H1 (cell line): ENCODE results near the gene ENDOU. TPM values are rescaled to one million over a fixed set of nuclear protein-coding genes. Genes with fewer than 3 reads are reported as not detected.

Experiments used
- CTCF ChIA-PET: fragments of 300-600 bp; sonication (Branson Sonifier 250); formaldehyde crosslinking; loops from one replicate; lab custom pipeline; 2021; ENCODE audit not compliant: partially characterized antibody; lab: Charles Lee
- POLR2A ChIA-PET: fragments of 300-600 bp; sonication (Branson Sonifier 250); formaldehyde crosslinking; loops from one replicate; lab custom pipeline; 2021; ENCODE audit warnings: inconsistent platforms; ENCODE audit not compliant: partially characterized antibody; lab: Charles Lee
- DNase-seq, 2 experiments: peaks; one replicate each; pipeline versions ENCODE4 v3.0.0 to v3.0.0-alpha.2; 2010 to 2022; ENCODE audit warnings: low spot score in 2 of 2, low read depth in 1 of 2, mixed read lengths in 1 of 2
- FAIRE-seq: peaks from 2 replicates; lab custom pipeline; 2011; peaks lifted over from hg19 to GRCh38; lab: Jason Lieb, UNC
- H2AFZ ChIP-seq: 2 replicates; pipeline ENCODE4 v1.8.1; 2012; ENCODE audit warnings: low read length, inconsistent platforms
- H2AK5ac ChIP-seq: 2 replicates; pipeline ENCODE4 v1.6.1; 2013; ENCODE audit warnings: low read depth, low read length
- H2BK120ac ChIP-seq: replicated peaks from 2 replicates; pipeline ENCODE3; 2013; ENCODE audit warnings: low read depth, low read length, inconsistent platforms
- H2BK12ac ChIP-seq: 2 replicates; pipeline ENCODE4 v1.6.1; 2013; ENCODE audit warnings: low read depth, low read length
- H2BK15ac ChIP-seq: 2 replicates; pipeline ENCODE4 v1.6.1; 2013; ENCODE audit warnings: low read length
- H2BK20ac ChIP-seq: 2 replicates; pipeline ENCODE4 v1.6.1; 2013; ENCODE audit warnings: low read length
- H2BK5ac ChIP-seq: 2 replicates; pipeline ENCODE4 v1.6.1; 2013; ENCODE audit warnings: low read depth, low read length
- H3K14ac ChIP-seq: 2 replicates; pipeline ENCODE4 v1.6.1; 2013; ENCODE audit warnings: inconsistent platforms; ENCODE audit not compliant: insufficient read length
- H3K18ac ChIP-seq: 2 replicates; pipeline ENCODE4 v1.6.1; 2013; ENCODE audit warnings: low read length; ENCODE audit errors: extremely low read depth
- H3K23ac ChIP-seq: 2 replicates; pipeline ENCODE4 v1.6.1; 2013; ENCODE audit warnings: inconsistent platforms; ENCODE audit not compliant: insufficient read length
- H3K23me2 ChIP-seq: 2 replicates; pipeline ENCODE4 v1.6.1; 2013; ENCODE audit warnings: low read depth, low read length
- H3K27ac ChIP-seq: 2 replicates; pipeline ENCODE4 v1.6.1; 2011; ENCODE audit warnings: low read depth, low read length, inconsistent platforms
- H3K27me3 ChIP-seq, 4 experiments: replicated peaks in 1 of 4; 1 replicate in 1 of 4; 2 replicates in 3 of 4; pipeline versions ENCODE4 v1.6.1 to v1.8.1; 2011 to 2013; ENCODE audit warnings: low read length in 3 of 4, mild to moderate bottlenecking in 3 of 4, inconsistent platforms in 2 of 4, mixed read lengths in 2 of 4, moderate library complexity in 1 of 4; ENCODE audit not compliant: control insufficient read depth in 3 of 4, insufficient read depth in 3 of 4; ENCODE audit errors: extremely low read depth in 1 of 4
- H3K36me3 ChIP-seq, 4 experiments: 2 replicates each; pipeline versions ENCODE4 v1.6.1 to v1.8.1; 2011 to 2013; ENCODE audit warnings: mild to moderate bottlenecking in 4 of 4, low read length in 3 of 4, moderate library complexity in 2 of 4, control low read depth in 1 of 4, inconsistent platforms in 1 of 4; ENCODE audit not compliant: insufficient read depth in 4 of 4, control insufficient read depth in 2 of 4
- H3K4ac ChIP-seq: replicated peaks from 2 replicates; pipeline ENCODE3; 2013; ENCODE audit warnings: low read length, low read depth, mixed read lengths, inconsistent platforms; ENCODE audit not compliant: insufficient read length
- H3K4me1 ChIP-seq, 4 experiments: replicated peaks in 1 of 4; 1 replicate in 1 of 4; 2 replicates in 3 of 4; pipeline versions ENCODE4 v1.6.1 to v1.8.1; 2011 to 2013; ENCODE audit warnings: low read length in 3 of 4, inconsistent platforms in 2 of 4, mixed read lengths in 1 of 4; ENCODE audit not compliant: insufficient read depth in 4 of 4, control insufficient read depth in 3 of 4
- H3K4me2 ChIP-seq, 2 experiments: 2 replicates each; pipeline versions ENCODE4 v1.6.1 to v1.8.1; 2011 to 2013; ENCODE audit warnings: low read depth in 2 of 2, low read length in 2 of 2, control low read depth in 1 of 2, inconsistent platforms in 1 of 2, mild to moderate bottlenecking in 1 of 2; ENCODE audit not compliant: insufficient read depth in 1 of 2
- H3K4me3 ChIP-seq, 4 experiments: fragments of 200-600, 300-600 bp in 1 of 4; sonication (generic), shearing (Covaris generic), sonication (Bioruptor Twin) in 1 of 4; 2 replicates each; pipeline versions ENCODE4 v1.5.1 to v1.8.1; 2011 to 2016; ENCODE audit warnings: low read length in 4 of 4, low read depth in 3 of 4, control low read depth in 2 of 4, inconsistent platforms in 2 of 4, mild to moderate bottlenecking in 2 of 4, mixed read lengths in 1 of 4, moderate library complexity in 1 of 4; ENCODE audit not compliant: insufficient read depth in 2 of 4; ENCODE audit errors: extremely low read depth in 1 of 4
- H3K56ac ChIP-seq: replicated peaks from 2 replicates; pipeline ENCODE3; 2013; ENCODE audit warnings: low read depth, mild to moderate bottlenecking, mixed read lengths, low read length, inconsistent platforms; ENCODE audit not compliant: insufficient read length
- H3K79me1 ChIP-seq: 2 replicates; pipeline ENCODE4 v1.6.1; 2013; ENCODE audit warnings: low read depth, low read length, control low read depth
- H3K79me2 ChIP-seq, 2 experiments: 2 replicates each; pipeline versions ENCODE4 v1.6.1 to v1.8.1; 2012 to 2013; ENCODE audit warnings: low read length in 2 of 2, mild to moderate bottlenecking in 2 of 2, inconsistent platforms in 1 of 2; ENCODE audit not compliant: insufficient read depth in 2 of 2, control insufficient read depth in 1 of 2
- H3K9ac ChIP-seq, 4 experiments: replicated peaks in 1 of 4; 1 replicate in 1 of 4; 2 replicates in 3 of 4; pipeline versions ENCODE4 v1.6.1 to v1.8.1; 2011 to 2013; ENCODE audit warnings: low read depth in 3 of 4, low read length in 3 of 4, control low read depth in 2 of 4, mild to moderate bottlenecking in 2 of 4, moderate library complexity in 2 of 4, inconsistent platforms in 1 of 4; ENCODE audit errors: extremely low read depth in 1 of 4
- H3K9me3 ChIP-seq, 2 experiments: 2 replicates each; pipeline versions ENCODE4 v1.6.1 to v1.8.1; 2012 to 2013; ENCODE audit warnings: mild to moderate bottlenecking in 2 of 2, moderate library complexity in 2 of 2, control low read depth in 1 of 2, inconsistent platforms in 1 of 2, low read depth in 1 of 2, low read length in 1 of 2, mixed read lengths in 1 of 2; ENCODE audit not compliant: insufficient read depth in 2 of 2
- H4K20me1 ChIP-seq, 2 experiments: replicated peaks in 1 of 2; 2 replicates each; pipeline versions ENCODE3 to v1.8.1; 2011 to 2013; ENCODE audit warnings: inconsistent platforms in 2 of 2, low read length in 2 of 2, mild to moderate bottlenecking in 1 of 2; ENCODE audit not compliant: insufficient read depth in 2 of 2, control insufficient read depth in 1 of 2
- H4K5ac ChIP-seq: 2 replicates; pipeline ENCODE4 v1.6.1; 2013; ENCODE audit warnings: low read length, low read depth, mixed read lengths, inconsistent platforms; ENCODE audit not compliant: insufficient read length
- H4K8ac ChIP-seq: 2 replicates; pipeline ENCODE4 v1.8.0; 2013; ENCODE audit warnings: mild to moderate bottlenecking, moderate library complexity, low read length, inconsistent platforms; ENCODE audit not compliant: insufficient read depth; ENCODE audit errors: extremely low read depth
- H4K91ac ChIP-seq: replicated peaks from 2 replicates; pipeline ENCODE3; 2013; ENCODE audit warnings: low read length, mixed read lengths, inconsistent platforms; ENCODE audit not compliant: insufficient read length
- BACH1 ChIP-seq: IDR thresholded peaks from 2 replicates; pipeline ENCODE4 v1.6.1; 2012; ENCODE audit warnings: low read length, improper control_type of control experiment
- BRCA1 ChIP-seq: IDR thresholded peaks from 2 replicates; pipeline ENCODE4 v1.6.1; 2012; ENCODE audit warnings: low read depth, low read length, improper control_type of control experiment
- CTBP2 ChIP-seq: IDR thresholded peaks from 2 replicates; pipeline ENCODE4 v1.7.0; 2011; ENCODE audit warnings: borderline replicate concordance, mild to moderate bottlenecking, moderate library complexity, mixed read lengths, low read length; ENCODE audit not compliant: insufficient read depth, insufficient read length
- EP300 ChIP-seq, 2 experiments: IDR thresholded peaks; 1 replicate in 1 of 2; 2 replicates in 1 of 2; pipeline ENCODE4 v1.6.1; 2011 to 2012; ENCODE audit warnings: low read depth in 2 of 2, low read length in 2 of 2, mild to moderate bottlenecking in 2 of 2, borderline replicate concordance in 1 of 2, inconsistent platforms in 1 of 2, moderate library complexity in 1 of 2
- FOSL1 ChIP-seq: IDR thresholded peaks from 2 replicates; pipeline ENCODE4 v1.6.1; 2011; ENCODE audit warnings: mild to moderate bottlenecking, low read depth, low read length, moderate library complexity; ENCODE audit not compliant: insufficient read depth
- KDM1A ChIP-seq: fragments of 200-600, 300-600 bp; sonication (generic); IDR thresholded peaks from 2 replicates; pipeline ENCODE4 v1.7.1; 2016; ENCODE audit warnings: mild to moderate bottlenecking, low read length, borderline replicate concordance
- RBBP5 ChIP-seq: IDR thresholded peaks from 2 replicates; pipeline ENCODE4 v1.7.1; 2012; ENCODE audit warnings: low read depth, mild to moderate bottlenecking, inconsistent platforms, low read length, moderate library complexity, borderline replicate concordance
- SUZ12 ChIP-seq: fragments of 200-600 bp; sonication (generic); IDR thresholded peaks from 2 replicates; pipeline ENCODE4 v1.6.1; 2012; ENCODE audit warnings: mild to moderate bottlenecking, inconsistent platforms, low read length, moderate library complexity, mixed read lengths
- TEAD4 ChIP-seq: IDR thresholded peaks from 2 replicates; pipeline ENCODE4 v1.6.1; 2012; ENCODE audit warnings: low read depth, low read length, inconsistent platforms, mixed read lengths
- WGBS, 2 experiments: shearing (Covaris generic) in 1 of 2; methylation state at CpG; one replicate each; pipeline versions ENCODE4 v1.1.6 to v1.1.7; 2013 to 2015; ENCODE audit warnings: low lambda C conversion rate in 2 of 2, mixed read lengths in 2 of 2, inconsistent platforms in 1 of 2, low coverage in 1 of 2, missing lambda C conversion rate in 1 of 2; ENCODE audit not compliant: insufficient replicate concordance in 2 of 2, insufficient coverage in 1 of 2, insufficient read length in 1 of 2; ENCODE audit errors: extremely low coverage in 1 of 2, missing lambda C conversion rate in 1 of 2; 5-methylcytosine and 5-hydroxymethylcytosine counted together
- polyA plus RNA-seq, 7 experiments: library from polyadenylated mRNA; depleted of rRNA in 3 of 7; stranded (reverse) in 5 of 7; unstranded in 2 of 7; fragments of >200 nt in 5 of 7; fragments of 200-250 nt in 2 of 7; gene quantifications; 1 replicate in 5 of 7; 2 replicates in 1 of 7; 4 replicates in 1 of 7; pipeline versions ENCODE4 v1.2.1 to v1.2.3, GENCODE V29; 2011 to 2013; ENCODE audit warnings: missing spikeins in 2 of 7, mixed read lengths in 2 of 7
- total RNA-seq: library from RNA; stranded (reverse); fragmentation: NEBNext Ultra II Directional; extraction: Animal tissue kit (Norgen Biotek cat#: 25700); gene quantifications from 2 replicates; pipeline ENCODE4 v1.2.1, GENCODE V29; 2021

ENDOU gene
- total and polyA plus RNA-seq, 2 of the 8 experiments (the other 6 are each of a cell fraction or from before 2014, with no cell fraction given): not detected

GRCh38 chr12:47752121-47752520, 26.8 kb upstream of the ENDOU start:
- no peak overlapping the region; the same call in 1 of the 2 replicates for H2BK5ac ChIP-seq
- ChIA-PET CTCF (interaction anchor here (0.7 to 64.6 kb wide), 9 partner anchors 17 to 86 kb away, joined by 3 to 2442 read pairs (median 3); partner anchors contain the start of genes ENDOU and SLC48A1), POLR2A (interaction anchor here (0.6 to 1.7 kb wide), 8 partner anchors 9 to 85 kb away, joined by 3 to 6 read pairs (median 4); partner anchors contain the start of gene SLC48A1)
- FAIRE-seq (no peak), DNase-seq (no peak)
- no peak overlapping the region for H3K27ac ChIP-seq
- H4K8ac ChIP-seq: no peak overlapping the region
- no peak overlapping the region for H2AFZ ChIP-seq
- H2BK120ac ChIP-seq: no peak overlapping the region
- no peaks in the 10 kb centered on the region for H4K20me1 ChIP-seq
- H3K4me1 ChIP-seq: peaks cover 6 to 13% (median 7%) of the 10 kb centered on the region in 4 experiments
- H2AK5ac ChIP-seq: no peak overlapping the region; the same call in 1 of the 2 replicates
- no peak overlapping the region for H4K5ac ChIP-seq
- H3K79me1 ChIP-seq: no peaks in the 10 kb centered on the region
- H4K91ac ChIP-seq: peak overlapping the region; percentile 75
- no peak overlapping the region for H2BK12ac ChIP-seq
- no peak overlapping the region for H3K4ac ChIP-seq
- H3K14ac ChIP-seq: no peak overlapping the region
- H3K9me3 ChIP-seq: no peaks in the 10 kb centered on the region
- H3K36me3 ChIP-seq: no peaks in the 10 kb centered on the region
- H3K23me2 ChIP-seq: no peaks in the 10 kb centered on the region
- no peaks in the 10 kb centered on the region for H3K27me3 ChIP-seq
- no peak overlapping the region for H3K4me3 ChIP-seq
- no peak overlapping the region for H3K4me2 ChIP-seq
- H3K79me2 ChIP-seq: no peaks in the 10 kb centered on the region
- no peak overlapping the region for H3K9ac ChIP-seq
- H2BK15ac ChIP-seq: no peak overlapping the region
- no peak overlapping the region for H2BK20ac ChIP-seq
- no peak overlapping the region for H3K18ac ChIP-seq
- no peak overlapping the region for H3K56ac ChIP-seq
- WGBS, 2 experiments: 87% methylated on average over 4 of the region's 4 CpGs; no CpG with 5 or more reads in 1 of the 2 experiments
- no peak overlapping the region for H3K23ac ChIP-seq
- TF ChIP-seq TEAD4: no peak
- no peak for TF ChIP-seq SUZ12
- TF ChIP-seq EP300 (IDR thresholded peaks at IDR 0.05; ENCODE audit: borderline replicate concordance in 1 of 2, low read depth in 2 of 2, low read length in 2 of 2): no peak
- TF ChIP-seq KDM1A: no peak
- no peak for TF ChIP-seq BACH1
- TF ChIP-seq RBBP5: no peak
- no peak for TF ChIP-seq CTBP2
- no peak for TF ChIP-seq BRCA1
- TF ChIP-seq FOSL1: no peak
